Activated B cell treated with CpG ODN at 0.5 μM for 24 hours (primary cell): Measurements from ENCODE around the gene ANKRD44. TPM values are rescaled to one million over a fixed set of nuclear protein-coding genes. Genes with fewer than 3 reads are reported as not detected.
A peak's percentile ranks its signal among the peaks of the same experiment; 100 is the strongest.

Experiments
- ATAC-seq: fragments of 200-7000 bp; cut with Tn5 transposase; one replicate; pipeline ENCODE4 v1.10.0; 2021; ENCODE audit warnings: low read depth, mild to moderate bottlenecking, moderate library complexity
- CTCF ChIA-PET: fragments of 350-600 bp; sonication (Branson Sonifier 250); formaldehyde crosslinking; loops from one replicate; lab custom pipeline; 2021; ENCODE audit warnings: antibody characterized with exemption; lab: Charles Lee
- POLR2A ChIA-PET: fragments of 350-600 bp; sonication (Branson Sonifier 250); formaldehyde crosslinking; loops from one replicate; lab custom pipeline; 2021; ENCODE audit warnings: antibody characterized with exemption; lab: Charles Lee
- DNase-seq: peaks from one replicate; pipeline ENCODE4 v3.0.0; 2022
- H3K27ac Mint-ChIP-seq: one replicate; pipeline ENCODE4 v1.8.0; 2020; ENCODE audit warnings: mixed read lengths
- H3K27me3 Mint-ChIP-seq: one replicate; pipeline ENCODE4 v1.8.0; 2021; ENCODE audit warnings: mixed read lengths
- H3K36me3 Mint-ChIP-seq: one replicate; pipeline ENCODE4 v1.8.0; 2021; ENCODE audit warnings: low read depth, mixed read lengths
- H3K4me1 Mint-ChIP-seq: one replicate; pipeline ENCODE4 v1.8.0; 2021; ENCODE audit warnings: mixed read lengths
- H3K4me3 Mint-ChIP-seq: one replicate; pipeline ENCODE4 v1.8.0; 2020; ENCODE audit warnings: mild to moderate bottlenecking, mixed read lengths
- H3K9me3 Mint-ChIP-seq: one replicate; pipeline ENCODE4 v1.8.0; 2020; ENCODE audit warnings: mixed read lengths
- CTCF ChIP-seq: fragments of 200-600 bp; IDR thresholded peaks from one replicate; pipeline ENCODE4 v1.8.0; 2022; ENCODE audit warnings: antibody characterized with exemption, mild to moderate bottlenecking
- intact Hi-C: fragments of 100-400 bp; cut with micrococcal nuclease; formaldehyde crosslinking; loops from one replicate; pipeline ENCODE4 v1.15.1; 2024
- total RNA-seq: library from RNA; stranded (reverse); gene quantifications from 2 replicates; pipeline ENCODE4 v1.2.3, GENCODE V29; 2022

The ANKRD44 gene
- total RNA-seq, 1 donor from 2014 or later: 185 TPM

- H3K27me3 Mint-ChIP-seq: no peaks in the 10 kb centered on the region
- ChIA-PET POLR2A (interaction anchor here (0.8 kb wide), 1 partner anchor 240 kb away, joined by 4 read pairs; no protein-coding TSS in a partner anchor), CTCF (interaction anchor here (0.9 to 1.7 kb wide), 3 partner anchors 49 to 214 kb away, joined by 4 to 7 read pairs (median 4); no protein-coding TSS in a partner anchor)
- peaks cover 51% of the 10 kb centered on the region for H3K4me1 Mint-ChIP-seq
- no peak for TF ChIP-seq CTCF
- no peak for DNase-seq
- ATAC-seq: no peak
- H3K27ac Mint-ChIP-seq: no peak overlapping the region
- H3K4me3 Mint-ChIP-seq: no peak overlapping the region
- intact Hi-C loops: no loop called here
- peaks cover 7% of the 10 kb centered on the region for H3K9me3 Mint-ChIP-seq
- H3K36me3 Mint-ChIP-seq: no peaks in the 10 kb centered on the region
These were observed 17.0 kb upstream of the ANKRD44 start for GRCh38 chr2:197327472-197328098.

GRCh38 chr2:197327073-197327471 is 16.5 kb upstream of the ANKRD44 start:
- Mint-ChIP-seq H3K4me3 (no peak overlapping the region), H3K36me3 (no peaks in the 10 kb centered on the region), H3K27me3 (no peaks in the 10 kb centered on the region), H3K9me3 (peaks cover 7% of the 10 kb centered on the region), H3K4me1 (peaks cover 52% of the 10 kb centered on the region), H3K27ac (no peak overlapping the region)
- POLR2A ChIA-PET: no interaction called here
- ATAC-seq: no peak
- DNase-seq: no peak
- intact Hi-C loops: no loop called here
- CTCF ChIA-PET: interaction anchor here (0.9 to 1.7 kb wide), 3 partner anchors 50 to 214 kb away, joined by 4 to 7 read pairs (median 4); no protein-coding TSS in a partner anchor
- no peak for TF ChIP-seq CTCF

GRCh38 chr2:197324801-197325200 is 14.2 kb upstream of the ANKRD44 start:
- POLR2A ChIA-PET: interaction anchor here (0.6 kb wide), 1 partner anchor 11 kb away, joined by 6 read pairs; no protein-coding TSS in a partner anchor
- ATAC-seq: peak; percentile 49
- peaks cover 52% of the 10 kb centered on the region for H3K4me1 Mint-ChIP-seq
- H3K27me3 Mint-ChIP-seq: no peaks in the 10 kb centered on the region
- CTCF ChIA-PET: no interaction called here
- peak overlapping the region; percentile 56 for H3K27ac Mint-ChIP-seq
- H3K36me3 Mint-ChIP-seq: no peaks in the 10 kb centered on the region
- DNase-seq: no peak
- TF ChIP-seq CTCF: no peak
- no peaks in the 10 kb centered on the region for H3K9me3 Mint-ChIP-seq
- H3K4me3 Mint-ChIP-seq: peak overlapping the region; percentile 68
- intact Hi-C loops: no loop called here

GRCh38 chr2:197322724-197323720 is 12.4 kb upstream of the ANKRD44 start:
- H3K27ac Mint-ChIP-seq: peak overlapping the region; percentile 79
- peaks cover 46% of the 10 kb centered on the region for H3K4me1 Mint-ChIP-seq
- POLR2A ChIA-PET: interaction anchor here (0.5 to 0.8 kb wide), 2 partner anchors 165 to 1040 kb away, joined by 3 to 4 read pairs; no protein-coding TSS in a partner anchor

More at GRCh38 chr2:197322724-197323720, 12.4 kb upstream of the ANKRD44 start:
- Mint-ChIP-seq H3K27me3 (no peaks in the 10 kb centered on the region), H3K9me3 (no peaks in the 10 kb centered on the region), H3K36me3 (no peaks in the 10 kb centered on the region), H3K4me3 (peak overlapping the region; percentile 52)
- intact Hi-C loops: no loop called here
- DNase-seq (no peak), ATAC-seq (peak; percentile 67)
- CTCF ChIA-PET: no interaction called here
- TF ChIP-seq CTCF: no peak
